ENCODE data around the gene ALDH4A1. TPM values are rescaled to one million over a fixed set of nuclear protein-coding genes. Genes with fewer than 3 reads are reported as not detected.

Gene ALDH4A1
- total and polyA plus RNA-seq, 4 donors, result 13.7 to 31.2 (median 23.5) TPM

DNA sequence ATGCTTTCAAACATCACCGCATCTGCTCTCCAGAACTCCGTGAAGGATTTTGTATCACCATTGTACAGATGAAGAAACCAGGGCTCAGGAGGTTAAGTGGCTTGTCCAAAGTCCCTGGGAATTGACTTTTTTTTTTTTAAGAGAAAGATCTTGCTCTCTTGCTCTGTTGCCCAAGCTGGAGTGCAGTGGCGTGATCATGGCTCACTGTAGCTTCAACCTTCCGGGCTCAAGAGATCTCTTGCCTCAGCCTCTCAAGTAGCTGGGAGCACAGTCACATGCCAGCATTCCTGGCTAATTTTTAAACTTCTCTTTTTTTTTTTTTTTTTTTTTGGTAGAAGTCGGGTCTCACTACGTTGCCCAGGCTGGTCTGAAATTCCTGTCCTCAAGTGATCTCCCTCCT lies 36.0 kb downstream of the ALDH4A1 start:
- Histone ChIP-seq H3K36me3 (ENCODE audit: control insufficient read depth, insufficient read depth, low read length) (no peaks in the 10 kb centered on the region), H3K27me3 (ENCODE audit: control insufficient read depth, insufficient read depth, low read length) (no peaks in the 10 kb centered on the region), H3K27ac (ENCODE audit: low read depth, low read length) (no peak overlapping the region), H3K4me3 (ENCODE audit: low read depth, low read length) (no peak overlapping the region), H3K4me1 (ENCODE audit: control insufficient read depth, insufficient read depth, low read length) (peaks cover 10% of the 10 kb centered on the region), H3K9me3 (ENCODE audit: control insufficient read depth, insufficient read depth, low read length) (no peaks in the 10 kb centered on the region)
- WGBS (ENCODE audit: insufficient coverage), result 81% methylated on average over 6 of the region's 6 CpGs
- DNase-seq (ENCODE audit: low read depth in 4 of 6, low spot score in 6 of 6), result no peak

DNA sequence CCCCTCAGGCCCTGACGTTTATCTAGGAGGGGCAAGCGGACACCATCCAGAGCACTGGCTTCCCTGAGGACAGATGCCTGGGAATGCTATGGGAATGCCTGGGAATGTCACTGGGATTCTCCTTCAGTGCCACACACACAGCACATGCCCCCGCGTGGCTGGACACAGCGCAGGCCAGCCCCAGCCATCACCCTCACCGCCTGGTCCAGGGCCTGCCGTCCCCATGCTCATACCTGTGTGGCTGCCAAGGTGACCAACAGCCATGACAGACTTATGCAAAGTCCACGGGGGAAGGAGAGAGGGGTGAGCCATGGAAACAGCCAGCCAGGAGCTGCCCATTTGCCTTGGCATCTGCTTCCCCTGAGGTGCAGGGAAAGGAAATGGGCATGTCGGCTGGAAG lies 37.2 kb downstream of the ALDH4A1 start:
- 78% methylated on average over 8 of the region's 9 CpGs for WGBS (ENCODE audit: insufficient coverage)
- Histone ChIP-seq H3K27ac (ENCODE audit: low read depth, low read length) (no peak overlapping the region), H3K4me3 (ENCODE audit: low read depth, low read length) (no peak overlapping the region), H3K4me1 (ENCODE audit: control insufficient read depth, insufficient read depth, low read length) (peaks cover 10% of the 10 kb centered on the region), H3K27me3 (ENCODE audit: control insufficient read depth, insufficient read depth, low read length) (no peaks in the 10 kb centered on the region), H3K9me3 (ENCODE audit: control insufficient read depth, insufficient read depth, low read length) (no peaks in the 10 kb centered on the region), H3K36me3 (ENCODE audit: control insufficient read depth, insufficient read depth, low read length) (no peaks in the 10 kb centered on the region)
- DNase-seq (ENCODE audit: low read depth in 4 of 6, low spot score in 6 of 6), result no peak

DNA sequence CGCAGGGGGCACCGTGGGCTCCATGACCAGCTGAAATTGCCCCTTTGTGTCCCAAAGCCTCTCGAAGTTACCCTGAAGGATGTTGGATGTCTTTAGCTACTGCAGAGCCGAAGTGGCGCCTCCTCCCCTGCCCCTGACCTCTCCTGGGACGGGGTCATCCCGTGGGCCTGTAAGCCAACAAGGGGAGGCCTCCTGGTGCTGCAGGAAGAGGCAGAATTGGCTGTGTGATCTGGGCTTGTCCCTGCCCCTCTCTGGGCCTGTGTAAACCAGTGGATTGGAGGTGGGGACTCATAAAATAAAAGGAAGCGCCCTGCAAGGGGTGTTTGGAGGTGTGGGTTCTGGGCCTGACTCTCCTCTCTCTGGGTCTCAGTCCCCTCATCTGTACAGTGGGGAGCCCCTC lies 40.8 kb downstream of the ALDH4A1 start:
- DNase-seq (ENCODE audit: low read depth in 4 of 6, low spot score in 6 of 6), result no peak
- Histone ChIP-seq H3K27ac (ENCODE audit: low read depth, low read length) (no peak overlapping the region), H3K4me3 (ENCODE audit: low read depth, low read length) (no peak overlapping the region), H3K27me3 (ENCODE audit: control insufficient read depth, insufficient read depth, low read length) (no peaks in the 10 kb centered on the region), H3K4me1 (ENCODE audit: control insufficient read depth, insufficient read depth, low read length) (no peaks in the 10 kb centered on the region), H3K9me3 (ENCODE audit: control insufficient read depth, insufficient read depth, low read length) (no peaks in the 10 kb centered on the region), H3K36me3 (ENCODE audit: control insufficient read depth, insufficient read depth, low read length) (no peaks in the 10 kb centered on the region)
- WGBS (ENCODE audit: insufficient coverage), result 50% methylated on average over 8 of the region's 8 CpGs

DNA sequence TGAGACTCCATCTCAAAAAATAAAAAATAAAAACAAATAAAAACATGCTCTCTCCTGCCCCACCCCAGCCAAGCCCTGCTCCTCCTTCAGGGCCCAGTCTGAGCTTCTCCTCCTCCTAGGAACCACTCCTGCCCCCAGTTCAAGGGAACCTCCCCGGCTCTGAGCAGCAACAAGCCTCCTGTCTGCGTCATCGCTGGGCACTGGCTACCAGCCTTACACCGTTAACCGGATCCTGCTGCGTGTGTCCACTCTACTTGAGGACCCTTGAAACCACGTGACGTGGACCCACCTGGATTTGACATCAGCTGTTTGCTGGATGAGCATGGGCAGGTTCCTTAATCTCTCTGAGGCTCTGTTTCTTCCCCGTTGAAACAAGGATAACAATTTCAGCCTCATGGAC lies 41.3 kb downstream of the ALDH4A1 start:
- no peak overlapping the region for H3K4me3 ChIP-seq (ENCODE audit: low read depth, low read length)
- DNase-seq (ENCODE audit: low read depth in 4 of 6, low spot score in 6 of 6), result no peak
- H3K4me1 ChIP-seq (ENCODE audit: control insufficient read depth, insufficient read depth, low read length), result no peaks in the 10 kb centered on the region
- H3K36me3 ChIP-seq (ENCODE audit: control insufficient read depth, insufficient read depth, low read length), result no peaks in the 10 kb centered on the region
- H3K27ac ChIP-seq (ENCODE audit: low read depth, low read length), result no peak overlapping the region
- 93% methylated on average over 8 of the region's 9 CpGs for WGBS (ENCODE audit: insufficient coverage)
- H3K9me3 ChIP-seq (ENCODE audit: control insufficient read depth, insufficient read depth, low read length), result no peaks in the 10 kb centered on the region
- no peaks in the 10 kb centered on the region for H3K27me3 ChIP-seq (ENCODE audit: control insufficient read depth, insufficient read depth, low read length)

DNA sequence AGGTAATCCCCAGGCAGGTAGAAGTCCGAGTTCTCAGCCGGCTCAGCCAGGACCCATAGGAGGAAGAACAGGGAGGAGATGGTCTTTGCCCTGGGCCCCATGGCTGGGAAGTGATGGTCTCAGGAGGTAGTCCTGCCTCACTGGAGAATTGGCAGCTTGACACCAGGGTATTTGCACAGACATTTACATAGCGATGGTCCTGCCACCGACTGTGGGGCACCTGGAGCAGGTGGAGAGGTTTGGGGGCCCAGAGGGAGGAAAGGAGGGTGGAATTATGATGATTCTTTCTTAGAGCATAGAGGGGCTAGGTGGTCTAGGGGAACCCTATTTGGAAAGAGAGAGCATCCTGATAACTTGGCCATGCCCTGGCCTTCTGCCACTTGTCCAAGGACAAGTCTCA lies 42.8 kb downstream of the ALDH4A1 start, which contains the start of gene TAS1R2:
TAS1R2 (minus strand) TSS at position 101 of the 400 bp plus-strand sequence; CDS start at position 101, 0 bp downstream.
- Histone ChIP-seq H3K36me3 (ENCODE audit: control insufficient read depth, insufficient read depth, low read length) (no peaks in the 10 kb centered on the region), H3K27me3 (ENCODE audit: control insufficient read depth, insufficient read depth, low read length) (no peaks in the 10 kb centered on the region), H3K4me3 (ENCODE audit: low read depth, low read length) (no peak within 1 kb of the TSS), H3K9me3 (ENCODE audit: control insufficient read depth, insufficient read depth, low read length) (no peaks in the 10 kb centered on the region), H3K27ac (ENCODE audit: low read depth, low read length) (no peak within 1 kb of the TSS), H3K4me1 (ENCODE audit: control insufficient read depth, insufficient read depth, low read length) (no peaks in the 10 kb centered on the region)
- 65% methylated on average over 4 of the region's 4 CpGs for WGBS (ENCODE audit: insufficient coverage)
- no peak for DNase-seq (ENCODE audit: low read depth in 4 of 6, low spot score in 6 of 6)

DNA sequence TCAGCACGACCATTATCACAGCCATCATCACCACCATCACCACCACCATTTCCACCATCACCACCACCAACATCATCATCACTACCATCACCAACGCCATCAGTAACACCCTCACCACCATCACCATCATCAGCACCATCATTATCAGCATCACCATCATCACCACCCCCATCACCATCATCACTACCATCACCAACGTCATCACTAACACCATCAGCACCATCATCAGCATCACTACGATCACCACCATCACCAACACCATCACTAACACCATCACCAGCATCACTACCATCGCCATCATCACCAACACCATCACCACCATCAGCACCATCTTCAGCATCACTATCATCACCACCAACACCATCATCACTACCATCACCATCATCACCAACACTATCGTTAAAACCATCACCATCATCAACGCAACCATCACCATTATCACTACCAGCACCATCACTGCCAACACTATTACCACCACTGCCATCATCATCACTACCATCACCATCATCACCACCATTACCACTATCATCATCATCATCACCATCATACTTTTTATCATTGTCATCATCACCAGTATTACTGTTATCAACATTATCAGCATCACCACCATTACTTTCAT lies 44.2 kb downstream of the ALDH4A1 start:
- H3K27ac ChIP-seq (ENCODE audit: low read depth, low read length), result no peak overlapping the region
- H3K9me3 ChIP-seq (ENCODE audit: control insufficient read depth, insufficient read depth, low read length), result no peaks in the 10 kb centered on the region
- no peaks in the 10 kb centered on the region for H3K36me3 ChIP-seq (ENCODE audit: control insufficient read depth, insufficient read depth, low read length)
- 95% methylated on average over 7 of the region's 7 CpGs for WGBS (ENCODE audit: insufficient coverage)
- H3K4me1 ChIP-seq (ENCODE audit: control insufficient read depth, insufficient read depth, low read length), result no peaks in the 10 kb centered on the region
- H3K27me3 ChIP-seq (ENCODE audit: control insufficient read depth, insufficient read depth, low read length), result no peaks in the 10 kb centered on the region
- DNase-seq (ENCODE audit: low read depth in 4 of 6, low spot score in 6 of 6), result no peak
- no peak overlapping the region for H3K4me3 ChIP-seq (ENCODE audit: low read depth, low read length)

DNA sequence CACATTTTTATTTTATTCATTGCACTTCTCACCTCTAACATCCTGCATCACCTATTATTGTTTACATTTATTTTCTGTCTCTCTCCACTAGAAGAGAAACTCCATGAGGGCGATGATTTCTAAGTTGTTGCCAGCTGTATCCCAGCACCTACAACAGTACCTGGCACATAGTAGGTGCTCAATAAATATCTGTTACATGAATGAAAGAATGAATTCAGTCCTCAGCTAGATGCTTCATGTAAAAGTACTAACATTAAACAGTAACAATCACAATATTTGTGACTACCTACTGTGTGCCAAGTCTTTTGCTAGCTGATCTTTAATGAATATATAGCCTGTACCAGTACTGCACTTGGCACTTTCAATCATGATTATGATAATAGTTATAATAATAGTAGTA lies 45.9 kb downstream of the ALDH4A1 start:
- Histone ChIP-seq H3K36me3 (ENCODE audit: control insufficient read depth, insufficient read depth, low read length) (no peaks in the 10 kb centered on the region), H3K9me3 (ENCODE audit: control insufficient read depth, insufficient read depth, low read length) (no peaks in the 10 kb centered on the region), H3K27me3 (ENCODE audit: control insufficient read depth, insufficient read depth, low read length) (no peaks in the 10 kb centered on the region), H3K4me1 (ENCODE audit: control insufficient read depth, insufficient read depth, low read length) (no peaks in the 10 kb centered on the region), H3K27ac (ENCODE audit: low read depth, low read length) (no peak overlapping the region), H3K4me3 (ENCODE audit: low read depth, low read length) (no peak overlapping the region)
- WGBS (ENCODE audit: insufficient coverage), result no CpG with 5 or more reads among the region's 1 CpG
- DNase-seq (ENCODE audit: low read depth in 4 of 6, low spot score in 6 of 6), result no peak

DNA sequence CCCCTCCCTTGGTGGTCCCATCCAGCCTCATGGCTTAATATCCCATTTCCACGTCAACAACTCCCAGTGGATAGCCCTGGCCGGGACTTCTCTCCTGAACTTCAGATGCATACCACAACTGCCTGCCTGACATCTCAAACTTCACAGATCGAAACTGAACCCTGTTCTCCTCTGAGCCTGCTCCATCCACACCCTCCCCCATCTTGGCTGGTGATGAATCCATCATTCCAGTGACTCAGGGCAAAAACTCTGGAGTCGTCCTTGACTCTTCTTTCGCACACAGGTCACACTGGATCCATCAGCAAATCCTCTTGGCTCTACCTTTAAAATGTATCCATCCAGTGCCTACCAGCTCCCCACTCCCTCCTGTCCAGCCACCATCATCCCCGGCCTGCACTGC lies 46.8 kb downstream of the ALDH4A1 start:
- H3K27ac ChIP-seq (ENCODE audit: low read depth, low read length), result no peak overlapping the region
- DNase-seq (ENCODE audit: low read depth in 4 of 6, low spot score in 6 of 6), result no peak
- H3K36me3 ChIP-seq (ENCODE audit: control insufficient read depth, insufficient read depth, low read length), result no peaks in the 10 kb centered on the region
- H3K27me3 ChIP-seq (ENCODE audit: control insufficient read depth, insufficient read depth, low read length), result no peaks in the 10 kb centered on the region
- no peak overlapping the region for H3K4me3 ChIP-seq (ENCODE audit: low read depth, low read length)
- H3K4me1 ChIP-seq (ENCODE audit: control insufficient read depth, insufficient read depth, low read length), result no peaks in the 10 kb centered on the region
- H3K9me3 ChIP-seq (ENCODE audit: control insufficient read depth, insufficient read depth, low read length), result no peaks in the 10 kb centered on the region
- 84% methylated on average over 6 of the region's 6 CpGs for WGBS (ENCODE audit: insufficient coverage)

DNA sequence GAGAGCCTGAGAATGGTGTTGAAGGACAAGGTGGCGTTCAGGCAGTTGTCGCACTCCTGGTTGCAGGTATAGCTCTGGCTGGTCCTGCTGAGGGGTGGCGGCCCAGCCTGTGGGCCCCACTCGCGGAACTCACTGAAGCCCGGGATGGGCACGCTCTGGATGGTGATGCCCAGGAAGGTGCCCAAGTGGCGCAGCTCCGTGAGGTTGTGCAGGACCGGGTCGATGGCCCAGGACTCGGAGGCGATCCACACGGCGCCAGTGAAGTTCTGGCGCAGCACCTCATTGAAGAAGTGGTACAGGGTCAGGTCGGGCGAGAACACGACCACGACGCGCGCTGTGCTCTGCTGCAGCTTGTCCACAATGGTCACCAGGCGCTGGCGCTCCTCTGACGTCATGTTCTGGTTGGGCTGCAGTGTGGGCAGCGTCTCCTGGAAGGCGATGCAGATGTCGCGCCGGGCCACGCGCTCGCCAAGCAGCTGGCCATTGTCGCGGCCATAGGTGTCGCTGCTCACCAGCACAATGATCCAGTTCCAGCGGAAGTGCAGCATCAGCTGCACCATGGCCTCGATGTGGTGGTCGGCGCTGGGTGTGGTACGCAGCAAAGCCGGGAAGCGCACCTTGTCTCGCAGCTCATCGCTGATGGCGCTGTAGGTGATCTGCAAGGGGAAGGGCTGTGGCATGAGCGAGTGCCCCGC lies 47.9 kb downstream of the ALDH4A1 start:
- Histone ChIP-seq H3K27me3 (ENCODE audit: control insufficient read depth, insufficient read depth, low read length) (no peaks in the 10 kb centered on the region), H3K4me1 (ENCODE audit: control insufficient read depth, insufficient read depth, low read length) (peaks cover 1% of the 10 kb centered on the region), H3K4me3 (ENCODE audit: low read depth, low read length) (no peak overlapping the region), H3K36me3 (ENCODE audit: control insufficient read depth, insufficient read depth, low read length) (no peaks in the 10 kb centered on the region), H3K27ac (ENCODE audit: low read depth, low read length) (no peak overlapping the region), H3K9me3 (ENCODE audit: control insufficient read depth, insufficient read depth, low read length) (no peaks in the 10 kb centered on the region)
- 84% methylated on average over 49 of the region's 49 CpGs for WGBS (ENCODE audit: insufficient coverage)
- DNase-seq (ENCODE audit: low read depth in 4 of 6, low spot score in 6 of 6), result no peak

DNA sequence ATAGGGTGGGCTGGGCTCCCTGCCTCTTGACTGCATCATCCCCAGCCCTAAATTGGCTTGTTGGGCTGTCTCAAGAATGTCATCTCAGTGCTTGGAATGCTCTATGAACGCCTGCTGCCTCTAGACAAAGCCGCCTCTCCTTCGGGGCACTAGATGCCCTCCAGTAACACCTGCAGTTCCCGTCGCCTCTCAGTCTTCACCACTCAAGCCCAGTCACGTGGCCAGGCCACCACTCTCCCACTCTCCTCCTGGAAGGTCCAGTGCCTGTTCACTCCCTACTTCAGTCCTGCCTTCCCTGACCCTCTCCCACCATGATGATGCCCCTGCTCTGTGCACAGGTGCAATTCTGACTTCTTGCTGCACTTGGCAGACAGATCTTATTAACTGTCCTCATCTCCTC lies 49.9 kb downstream of the ALDH4A1 start:
- no peaks in the 10 kb centered on the region for H3K27me3 ChIP-seq (ENCODE audit: control insufficient read depth, insufficient read depth, low read length)
- H3K4me3 ChIP-seq (ENCODE audit: low read depth, low read length), result no peak overlapping the region
- H3K9me3 ChIP-seq (ENCODE audit: control insufficient read depth, insufficient read depth, low read length), result no peaks in the 10 kb centered on the region
- 65% methylated on average over 5 of the region's 6 CpGs for WGBS (ENCODE audit: insufficient coverage)
- H3K27ac ChIP-seq (ENCODE audit: low read depth, low read length), result no peak overlapping the region
- H3K36me3 ChIP-seq (ENCODE audit: control insufficient read depth, insufficient read depth, low read length), result no peaks in the 10 kb centered on the region
- H3K4me1 ChIP-seq (ENCODE audit: control insufficient read depth, insufficient read depth, low read length), result peaks cover 11% of the 10 kb centered on the region
- no peak for DNase-seq (ENCODE audit: low read depth in 4 of 6, low spot score in 6 of 6)
